GM19452 (cell line): ENCODE results near the gene PM20D2.

Experiments
- ATAC-seq: cut with Tn5 transposase; IDR thresholded peaks from one replicate; pipeline ENCODE4 v1.9.1; 2021; ENCODE audit not compliant: unreplicated experiment

Gene PM20D2

GRCh38 chr6:89199579-89199978 is 53.7 kb downstream of the PM20D2 start:
- no peak for ATAC-seq

- no peak for ATAC-seq
Observed at GRCh38 chr6:89200706-89201215, 54.9 kb downstream of the PM20D2 start.

GRCh38 chr6:89204096-89204495 is 58.2 kb downstream of the PM20D2 start:
- no peak for ATAC-seq

- no peak for ATAC-seq
Observed at GRCh38 chr6:89205819-89206218, 60.0 kb downstream of the PM20D2 start.

DNA sequence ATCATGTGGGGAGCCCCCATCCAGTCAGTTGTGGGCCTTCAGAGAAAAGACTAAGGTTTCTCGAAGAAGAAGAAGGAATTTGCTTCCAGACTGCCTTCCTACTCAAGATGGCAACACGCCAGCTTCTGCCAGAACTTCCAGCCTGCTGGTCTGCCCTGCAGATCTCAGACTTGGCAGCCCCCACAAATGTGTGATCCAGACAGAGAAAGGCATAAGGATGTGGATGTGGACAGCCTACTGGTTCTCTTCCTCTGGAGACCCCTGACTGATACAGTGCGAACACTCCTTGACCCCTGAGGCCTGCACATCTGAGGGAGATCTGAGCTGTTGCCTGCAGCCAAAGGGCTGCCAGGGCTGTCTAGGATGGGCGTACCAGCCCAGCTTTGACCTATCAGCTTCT is 62.7 kb downstream of the PM20D2 start:
- no peak for ATAC-seq

- no peak for ATAC-seq
Observed at GRCh38 chr6:89209457-89209856, 63.6 kb downstream of the PM20D2 start.

GRCh38 chr6:89212472-89212871 is 66.6 kb downstream of the PM20D2 start:
- no peak for ATAC-seq

- no peak for ATAC-seq
Observed at GRCh38 chr6:89214197-89214596, 68.3 kb downstream of the PM20D2 start.
